Liver (tissue), 9 donors: ENCODE data around the gene TPT1. TPM values are rescaled to one million over a fixed set of nuclear protein-coding genes. Genes with fewer than 3 reads are reported as not detected.

Source experiments
- DNase-seq: peaks from one replicate; pipeline ENCODE4 v3.0.0-alpha.2; 2017; ENCODE audit warnings: low spot score
- H3K27ac ChIP-seq, 2 donors: one replicate each; pipeline ENCODE4 v1.7.0; 2013; ENCODE audit warnings: inconsistent platforms in 2 of 2, low read length in 2 of 2, control low read depth in 1 of 2, low read depth in 1 of 2, mild to moderate bottlenecking in 1 of 2
- H3K27me3 ChIP-seq, 4 donors: one replicate each; pipeline versions ENCODE4 v1.6.1 to v1.7.0; 2013; ENCODE audit warnings: low read length in 3 of 4, inconsistent platforms in 1 of 4, mild to moderate bottlenecking in 1 of 4, moderate library complexity in 1 of 4; ENCODE audit not compliant: control insufficient read depth in 4 of 4, insufficient read depth in 4 of 4
- H3K36me3 ChIP-seq, 4 donors: one replicate each; pipeline versions ENCODE4 v1.6.1 to v1.7.0; 2013; ENCODE audit warnings: low read length in 3 of 4, mild to moderate bottlenecking in 3 of 4, low read depth in 1 of 4, moderate library complexity in 1 of 4; ENCODE audit not compliant: control insufficient read depth in 4 of 4, insufficient read depth in 3 of 4
- H3K4me1 ChIP-seq, 4 donors: one replicate each; pipeline versions ENCODE4 v1.6.1 to v1.7.0; 2013; ENCODE audit warnings: low read length in 3 of 4, mild to moderate bottlenecking in 3 of 4, moderate library complexity in 1 of 4; ENCODE audit not compliant: control insufficient read depth in 4 of 4, insufficient read depth in 4 of 4
- H3K4me3 ChIP-seq, 3 donors: one replicate each; pipeline versions ENCODE4 v1.6.1 to v1.7.0; 2013; ENCODE audit warnings: low read length in 3 of 3, control low read depth in 1 of 3, low read depth in 1 of 3, mild to moderate bottlenecking in 1 of 3
- H3K9ac ChIP-seq, 2 donors: one replicate each; pipeline ENCODE4 v1.7.0; 2013; ENCODE audit warnings: low read length in 2 of 2, mild to moderate bottlenecking in 2 of 2, moderate library complexity in 2 of 2, control low read depth in 1 of 2, low read depth in 1 of 2
- H3K9me3 ChIP-seq, 4 donors: one replicate each; pipeline versions ENCODE4 v1.6.1 to v1.7.0; 2013; ENCODE audit warnings: low read length in 3 of 4; ENCODE audit not compliant: control insufficient read depth in 4 of 4
- ATF3 ChIP-seq: IDR thresholded peaks from 2 replicates; pipeline ENCODE4 v1.6.1; 2016; ENCODE audit warnings: antibody characterized with exemption
- CTCF ChIP-seq: fragments of 150-350 bp; IDR thresholded peaks from 2 replicates; pipeline ENCODE4 v1.5.1; 2017; ENCODE audit warnings: improper control_type of control experiment, low read depth, low read length; ENCODE audit not compliant: missing input control
- EGR1 ChIP-seq, 2 donors: IDR thresholded peaks; 2 replicates each; pipeline ENCODE4 v1.6.1; 2016 to 2018; ENCODE audit warnings: antibody characterized with exemption in 2 of 2, low read depth in 2 of 2
- FOXA1 ChIP-seq: IDR thresholded peaks from 2 replicates; pipeline ENCODE4 v1.6.1; 2016; ENCODE audit warnings: antibody characterized with exemption
- GABPA ChIP-seq, 2 donors: IDR thresholded peaks in 1 of 2; conservative IDR thresholded peaks in 1 of 2; 2 replicates each; pipeline ENCODE4 v1.6.1; 2016; ENCODE audit warnings: antibody characterized with exemption in 2 of 2, mild to moderate bottlenecking in 1 of 2, moderate library complexity in 1 of 2
- HNF4G ChIP-seq: IDR thresholded peaks from 2 replicates; pipeline ENCODE4 v1.6.1; 2016; ENCODE audit warnings: antibody characterized with exemption
- NR2F2 ChIP-seq: IDR thresholded peaks from 2 replicates; pipeline ENCODE4 v1.6.1; 2016; ENCODE audit warnings: antibody characterized with exemption
- RAD21 ChIP-seq, 2 donors: IDR thresholded peaks; 2 replicates each; pipeline ENCODE4 v1.6.1; 2016; ENCODE audit warnings: antibody characterized with exemption in 2 of 2, mild to moderate bottlenecking in 2 of 2
- RXRA ChIP-seq, 2 donors: IDR thresholded peaks; 2 replicates each; pipeline ENCODE4 v1.6.1; 2017 to 2018; ENCODE audit warnings: antibody characterized with exemption in 2 of 2, mild to moderate bottlenecking in 1 of 2
- SP1 ChIP-seq: IDR thresholded peaks from 2 replicates; pipeline ENCODE4 v1.6.1; 2018; ENCODE audit warnings: antibody characterized with exemption, mild to moderate bottlenecking
- TAF1 ChIP-seq: conservative IDR thresholded peaks from 2 replicates; pipeline ENCODE4 v1.6.1; 2016; ENCODE audit warnings: antibody characterized with exemption, mild to moderate bottlenecking
- YY1 ChIP-seq: IDR thresholded peaks from 2 replicates; pipeline ENCODE4 v1.6.1; 2016; ENCODE audit warnings: antibody characterized with exemption, mild to moderate bottlenecking
- WGBS: extraction: QIAGEN DNeasy Blood & Tissue Kit; methylation state at CpG from one replicate; pipeline ENCODE4 v1.1.7; 2013; 5-methylcytosine and 5-hydroxymethylcytosine counted together
- polyA plus RNA-seq, 2 donors: library from polyadenylated mRNA; stranded (reverse) in 1 of 2; unstranded in 1 of 2; fragments of 200-250 nt in 1 of 2; fragments of >200 nt in 1 of 2; fragmentation: Nextera tagmentation in 1 of 2; extraction: Ambion mirVana in 1 of 2; gene quantifications; one replicate each; pipeline versions ENCODE4 v1.2.1 to v1.2.3, GENCODE V29; 2013 to 2015
- total RNA-seq, 2 donors: library from RNA; depleted of rRNA; stranded (reverse); fragments of >200 nt; gene quantifications; one replicate each; pipeline ENCODE4 v1.2.3, GENCODE V29; 2014
- TF ChIP-seq, protein P1 (sequence below): IDR thresholded peaks from 2 replicates; pipeline ENCODE4 v1.6.1; 2016; ENCODE audit warnings: antibody characterized with exemption
- TF ChIP-seq, protein P2 (sequence below): IDR thresholded peaks from 2 replicates; pipeline ENCODE4 v1.6.1; 2016; ENCODE audit warnings: antibody characterized with exemption, mild to moderate bottlenecking
- donor health status: healthy.
- donor health status: healthy.
- donor health status: healthy.
- donor health status: healthy.
- donor health status: healthy.

Gene TPT1
- total and polyA plus RNA-seq, 4 donors, result 1,382 to 2,885 (median 1,815) TPM

GRCh38 chr13:45369116-45369515 is 28.1 kb upstream of the TPT1 start:
- 97% methylated on average over 4 of the region's 4 CpGs for WGBS
- no peak for TF ChIP-seq ATF3
- no peak for TF ChIP-seq NR2F2
- TF ChIP-seq, protein P1, sequence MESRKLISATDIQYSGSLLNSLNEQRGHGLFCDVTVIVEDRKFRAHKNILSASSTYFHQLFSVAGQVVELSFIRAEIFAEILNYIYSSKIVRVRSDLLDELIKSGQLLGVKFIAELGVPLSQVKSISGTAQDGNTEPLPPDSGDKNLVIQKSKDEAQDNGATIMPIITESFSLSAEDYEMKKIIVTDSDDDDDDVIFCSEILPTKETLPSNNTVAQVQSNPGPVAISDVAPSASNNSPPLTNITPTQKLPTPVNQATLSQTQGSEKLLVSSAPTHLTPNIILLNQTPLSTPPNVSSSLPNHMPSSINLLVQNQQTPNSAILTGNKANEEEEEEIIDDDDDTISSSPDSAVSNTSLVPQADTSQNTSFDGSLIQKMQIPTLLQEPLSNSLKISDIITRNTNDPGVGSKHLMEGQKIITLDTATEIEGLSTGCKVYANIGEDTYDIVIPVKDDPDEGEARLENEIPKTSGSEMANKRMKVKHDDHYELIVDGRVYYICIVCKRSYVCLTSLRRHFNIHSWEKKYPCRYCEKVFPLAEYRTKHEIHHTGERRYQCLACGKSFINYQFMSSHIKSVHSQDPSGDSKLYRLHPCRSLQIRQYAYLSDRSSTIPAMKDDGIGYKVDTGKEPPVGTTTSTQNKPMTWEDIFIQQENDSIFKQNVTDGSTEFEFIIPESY, result no peak
- TF ChIP-seq EGR1 (IDR thresholded peaks at IDR 0.05; ENCODE audit: low read depth in 2 of 2), result no peak
- no peak overlapping the region for H3K27ac ChIP-seq

GRCh38 chr13:45368571-45368970 is 27.6 kb upstream of the TPT1 start:
- Histone ChIP-seq H3K4me1 (peaks cover 0 to 7% (median 3%) of the 10 kb centered on the region in 4 donors), H3K9me3 (no peaks in the 10 kb centered on the region), H3K9ac (no peak overlapping the region), H3K4me3 (no peak overlapping the region), H3K27ac (peak overlapping the region in 1 of 2 donors; percentile 1), H3K27me3 (no peaks in the 10 kb centered on the region), H3K36me3 (peaks cover 0 to 2% (median under 1%) of the 10 kb centered on the region in 4 donors)
- no peak for DNase-seq
- WGBS, result 46% methylated on average over 3 of the region's 3 CpGs
- no peak for TF ChIP-seq TAF1
- no peak for TF ChIP-seq NR2F2
- no peak for TF ChIP-seq YY1
- TF ChIP-seq HNF4G, result no peak
- no peak for TF ChIP-seq FOXA1
- TF ChIP-seq, protein P2, sequence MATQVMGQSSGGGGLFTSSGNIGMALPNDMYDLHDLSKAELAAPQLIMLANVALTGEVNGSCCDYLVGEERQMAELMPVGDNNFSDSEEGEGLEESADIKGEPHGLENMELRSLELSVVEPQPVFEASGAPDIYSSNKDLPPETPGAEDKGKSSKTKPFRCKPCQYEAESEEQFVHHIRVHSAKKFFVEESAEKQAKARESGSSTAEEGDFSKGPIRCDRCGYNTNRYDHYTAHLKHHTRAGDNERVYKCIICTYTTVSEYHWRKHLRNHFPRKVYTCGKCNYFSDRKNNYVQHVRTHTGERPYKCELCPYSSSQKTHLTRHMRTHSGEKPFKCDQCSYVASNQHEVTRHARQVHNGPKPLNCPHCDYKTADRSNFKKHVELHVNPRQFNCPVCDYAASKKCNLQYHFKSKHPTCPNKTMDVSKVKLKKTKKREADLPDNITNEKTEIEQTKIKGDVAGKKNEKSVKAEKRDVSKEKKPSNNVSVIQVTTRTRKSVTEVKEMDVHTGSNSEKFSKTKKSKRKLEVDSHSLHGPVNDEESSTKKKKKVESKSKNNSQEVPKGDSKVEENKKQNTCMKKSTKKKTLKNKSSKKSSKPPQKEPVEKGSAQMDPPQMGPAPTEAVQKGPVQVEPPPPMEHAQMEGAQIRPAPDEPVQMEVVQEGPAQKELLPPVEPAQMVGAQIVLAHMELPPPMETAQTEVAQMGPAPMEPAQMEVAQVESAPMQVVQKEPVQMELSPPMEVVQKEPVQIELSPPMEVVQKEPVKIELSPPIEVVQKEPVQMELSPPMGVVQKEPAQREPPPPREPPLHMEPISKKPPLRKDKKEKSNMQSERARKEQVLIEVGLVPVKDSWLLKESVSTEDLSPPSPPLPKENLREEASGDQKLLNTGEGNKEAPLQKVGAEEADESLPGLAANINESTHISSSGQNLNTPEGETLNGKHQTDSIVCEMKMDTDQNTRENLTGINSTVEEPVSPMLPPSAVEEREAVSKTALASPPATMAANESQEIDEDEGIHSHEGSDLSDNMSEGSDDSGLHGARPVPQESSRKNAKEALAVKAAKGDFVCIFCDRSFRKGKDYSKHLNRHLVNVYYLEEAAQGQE, result no peak
- no peak for TF ChIP-seq RXRA (IDR thresholded peaks at IDR 0.05)
- no peak for TF ChIP-seq SP1
- no peak for TF ChIP-seq RAD21 (IDR thresholded peaks at IDR 0.05)
- TF ChIP-seq, protein P1, result no peak
- no peak for TF ChIP-seq CTCF
- no peak for TF ChIP-seq GABPA (IDR thresholded peaks at IDR 0.05 in 1 of 2, conservative IDR thresholded peaks at IDR 0.05 in 1 of 2)

More at GRCh38 chr13:45369116-45369515, 28.1 kb upstream of the TPT1 start:
- Histone ChIP-seq H3K4me3 (no peak overlapping the region), H3K36me3 (peaks cover 0 to 2% (median 0%) of the 10 kb centered on the region in 4 donors), H3K9ac (no peak overlapping the region), H3K27me3 (no peaks in the 10 kb centered on the region), H3K4me1 (peaks cover 0 to 7% (median 3%) of the 10 kb centered on the region in 4 donors), H3K9me3 (no peaks in the 10 kb centered on the region)
- DNase-seq, result no peak
